Stimulated activated CD4-positive, alpha-beta T cell treated with anti-CD3 and anti-CD28 coated beads, Interleukin-4, amount 100 ng/mL, for 4 hours (primary cell): ENCODE measurements around the gene ZBTB16.

Experiments
- DNase-seq, 2 experiments: peaks; one replicate each; pipeline ENCODE4 v3.0.0-alpha.2; 2020

ZBTB16 gene

DNA sequence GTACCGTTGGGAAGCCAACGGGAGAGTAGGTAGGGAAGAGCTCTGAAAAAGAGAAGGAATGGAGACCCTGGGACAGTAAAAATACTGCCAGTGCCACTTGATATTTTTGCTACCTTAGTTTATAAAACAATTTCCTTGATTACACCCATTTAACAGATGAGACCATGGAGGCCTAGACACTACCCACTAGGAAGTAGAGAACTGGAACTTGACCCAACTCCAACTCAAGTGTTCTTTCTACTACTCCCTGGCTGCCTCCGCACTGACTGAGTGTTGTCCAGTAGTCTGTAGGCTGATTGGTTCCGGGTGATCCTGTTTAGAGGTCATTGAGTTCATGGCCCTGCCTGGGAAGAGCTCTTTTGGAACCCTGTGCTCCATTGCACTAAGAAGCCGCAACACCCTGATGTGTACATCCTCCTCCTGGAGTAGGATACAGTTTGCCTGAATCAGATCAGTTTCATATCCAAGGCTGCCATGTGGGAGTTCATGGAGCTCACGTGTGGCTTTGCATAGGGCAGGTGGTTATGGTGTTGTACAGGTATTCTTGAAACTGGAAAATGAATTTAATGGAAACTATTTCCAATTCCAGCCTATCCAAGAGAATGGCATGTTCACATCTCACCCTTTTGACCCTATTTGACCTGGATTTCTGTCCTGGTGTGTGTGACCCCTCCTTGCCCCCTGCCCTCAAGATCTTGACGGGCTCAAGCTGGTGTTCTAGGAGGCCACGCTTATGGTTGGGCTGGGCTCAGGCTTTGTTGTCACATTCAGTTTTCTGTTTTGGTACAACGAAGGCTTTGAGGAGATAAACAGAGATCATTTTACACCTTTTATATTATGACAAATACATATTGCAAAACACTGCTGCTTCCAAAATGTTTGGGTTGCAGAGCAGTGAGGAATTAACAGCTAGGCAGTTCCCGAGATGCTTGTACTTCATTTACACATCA is 134.5 kb downstream of the ZBTB16 start:
- DNase-seq = no peak

GRCh38 chr11:114194702-114195101 is 135.2 kb downstream of the ZBTB16 start:
- DNase-seq = no peak

DNA sequence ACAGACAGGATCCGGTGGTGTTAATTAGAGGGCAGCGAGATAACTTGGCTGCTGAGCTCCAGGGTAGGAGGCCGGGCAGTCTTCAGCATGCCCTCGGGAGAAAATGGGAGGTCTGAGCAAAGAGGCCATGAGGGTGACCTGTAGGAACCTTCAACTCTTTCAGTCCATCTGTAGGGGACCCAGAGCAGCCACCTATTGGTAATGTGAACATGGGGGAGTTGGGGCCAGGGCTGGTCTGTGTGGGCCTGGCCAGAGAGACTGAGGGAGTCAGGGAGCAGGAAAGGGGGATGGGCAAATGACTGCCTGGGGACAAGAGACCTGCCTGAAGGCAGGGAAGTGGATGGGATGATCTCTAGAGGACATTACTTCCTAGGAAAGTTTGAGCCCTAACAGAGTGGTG is 135.6 kb downstream of the ZBTB16 start:
- no peak for DNase-seq

DNA sequence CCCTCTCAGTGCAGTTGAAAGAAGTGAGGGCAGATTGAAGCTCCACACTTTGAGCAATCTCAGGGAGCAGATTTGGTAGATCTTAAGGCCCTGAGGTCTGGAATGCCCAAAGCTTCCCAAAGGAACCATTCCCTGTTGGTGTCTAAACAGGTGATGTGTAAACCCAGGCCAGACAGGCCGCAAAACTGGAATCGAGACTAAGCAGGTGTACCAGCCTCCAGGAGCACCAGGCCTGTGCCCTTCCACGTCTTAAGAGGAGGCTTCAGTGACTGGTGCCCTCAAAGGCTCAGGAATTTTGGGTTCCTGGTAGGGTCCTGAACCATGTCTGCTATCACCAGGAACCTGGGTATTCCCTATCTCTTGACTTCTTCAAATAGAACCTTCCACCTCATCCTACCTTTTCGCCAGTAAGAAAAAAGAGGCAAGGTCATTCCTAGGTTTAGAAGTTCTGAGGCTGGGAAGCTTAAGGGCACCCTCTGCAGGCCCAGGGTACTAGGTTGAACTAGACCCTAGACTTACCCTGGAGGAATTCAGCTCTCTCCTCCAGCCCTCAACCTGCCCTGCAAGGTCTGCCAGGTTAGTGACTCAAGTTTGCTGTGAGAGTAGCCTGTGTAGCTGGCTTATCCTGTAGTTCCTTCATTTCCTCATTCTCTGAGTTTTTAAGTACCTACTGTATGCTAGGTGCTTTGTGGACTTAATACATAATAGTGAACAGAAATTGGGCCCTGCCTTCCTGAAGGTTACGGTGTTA is 136.6 kb downstream of the ZBTB16 start:
- no peak for DNase-seq

DNA sequence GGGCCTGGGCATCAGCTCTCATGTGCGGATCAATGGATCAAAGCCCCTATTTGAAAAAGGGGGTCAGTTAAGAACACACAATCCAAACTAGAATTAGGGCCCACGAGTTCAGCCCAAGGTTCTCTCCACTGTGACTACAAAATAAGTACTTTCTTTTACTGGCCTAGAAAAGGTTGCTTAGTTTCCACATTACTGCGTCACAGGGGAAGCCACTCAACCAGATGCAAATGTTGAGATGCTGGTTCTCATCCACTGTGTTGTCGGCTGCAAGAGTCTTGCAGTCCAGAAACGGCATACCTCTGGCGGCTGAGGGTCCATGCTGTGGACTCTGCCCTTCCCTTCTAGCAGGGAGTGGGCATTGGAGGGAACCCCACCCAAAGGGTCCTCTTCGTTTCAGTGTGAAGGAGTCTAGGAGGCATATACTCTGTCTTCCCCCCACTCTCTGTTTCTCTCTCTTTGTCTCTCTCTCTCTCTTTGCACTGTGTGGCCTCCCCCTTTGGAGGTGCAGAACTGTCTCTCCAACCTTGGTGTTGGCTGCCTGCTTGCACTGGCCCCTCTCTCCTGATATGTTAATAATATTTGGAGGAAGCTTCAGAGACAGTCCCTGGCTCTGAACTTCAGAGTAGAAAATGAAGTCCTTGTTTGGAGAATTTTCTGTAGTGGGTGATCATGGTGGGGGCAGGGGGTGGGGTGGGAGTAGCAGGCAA is 137.6 kb downstream of the ZBTB16 start:
- DNase-seq = no peak

- no peak for DNase-seq
These were observed 138.4 kb downstream of the ZBTB16 start for GRCh38 chr11:114197799-114198500.

GRCh38 chr11:114199051-114199450 is 139.5 kb downstream of the ZBTB16 start:
- no peak for DNase-seq

DNA sequence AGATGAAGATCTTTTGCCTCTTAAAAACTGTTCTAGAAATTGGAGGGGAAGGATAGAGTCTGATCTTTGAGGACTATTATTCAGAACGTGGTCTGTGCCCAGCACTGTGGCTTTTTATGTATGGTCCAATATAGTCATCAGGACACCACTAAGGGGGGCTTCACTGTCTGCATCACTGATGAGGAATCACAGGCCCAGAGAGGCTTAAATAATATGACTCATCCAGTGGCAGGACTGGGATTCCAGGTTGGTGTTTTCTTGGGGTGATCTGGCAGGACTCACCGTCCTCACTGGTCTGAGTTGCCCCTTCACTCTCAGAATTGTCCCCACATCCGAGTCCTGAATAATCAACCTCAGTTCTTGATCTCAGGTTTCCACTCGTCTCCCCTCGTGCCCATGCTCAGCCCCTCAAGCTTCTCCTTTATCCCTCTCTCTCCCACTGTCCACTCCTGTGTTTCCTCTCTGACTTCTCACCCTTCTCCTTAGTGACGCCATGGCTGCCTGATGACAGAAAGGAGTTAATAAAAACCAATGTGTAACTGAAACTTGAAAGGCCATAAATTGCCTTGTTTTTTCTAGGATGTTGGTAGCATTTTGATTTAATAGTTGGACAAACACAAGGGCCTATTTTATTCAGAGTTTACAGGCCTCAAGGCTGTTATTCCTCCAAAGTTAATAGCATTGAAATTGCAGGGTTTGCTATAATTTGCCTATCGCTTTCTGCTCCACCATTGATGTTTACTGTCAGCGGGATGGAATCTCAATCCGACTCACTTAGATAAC is 141.0 kb downstream of the ZBTB16 start:
- DNase-seq = no peak

DNA sequence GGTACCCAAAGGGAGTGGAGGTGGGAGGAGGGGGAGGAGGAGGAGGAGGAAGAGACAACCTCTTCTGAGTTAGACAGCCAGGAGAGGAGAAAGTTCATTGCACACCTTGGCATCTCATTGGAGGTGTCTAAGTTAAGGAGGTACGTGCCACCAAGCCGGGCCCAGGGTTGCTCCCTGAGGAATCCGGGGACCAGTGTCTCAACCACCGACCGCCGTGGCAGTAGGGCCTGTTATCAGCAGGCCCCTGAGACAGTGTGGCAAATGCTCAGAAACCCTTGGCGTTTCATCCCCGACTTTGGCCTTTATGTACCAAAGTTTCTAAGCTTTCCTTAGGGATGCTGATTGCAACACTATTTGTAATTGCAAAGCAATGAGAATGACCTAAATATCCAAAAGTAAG is 141.7 kb downstream of the ZBTB16 start:
- DNase-seq = no peak

GRCh38 chr11:114202011-114202609 is 142.6 kb downstream of the ZBTB16 start:
- DNase-seq = no peak

GRCh38 chr11:114207096-114207495 is 147.6 kb downstream of the ZBTB16 start:
- no peak for DNase-seq

DNA sequence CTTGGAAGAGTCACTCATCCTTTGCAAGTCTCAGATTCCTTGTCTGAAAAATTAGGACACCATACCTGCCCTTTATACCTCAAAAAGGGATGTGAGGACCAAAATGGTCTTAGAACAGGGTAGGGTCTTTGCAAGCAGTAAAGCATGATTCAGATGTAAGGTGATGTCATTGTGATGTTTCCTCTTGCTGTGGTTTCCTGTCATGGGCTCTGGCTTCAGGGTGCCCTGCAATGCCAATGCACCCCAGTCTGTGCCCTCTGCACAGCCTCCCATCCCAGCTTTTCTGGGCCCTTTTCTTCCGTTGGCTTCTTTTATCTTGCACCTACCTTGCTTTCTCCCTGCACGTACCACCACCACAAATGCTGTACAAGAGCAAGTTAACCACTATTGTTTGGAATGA is 148.9 kb downstream of the ZBTB16 start:
- peak in 1 of 2 experiments; percentile 22 for DNase-seq

DNA sequence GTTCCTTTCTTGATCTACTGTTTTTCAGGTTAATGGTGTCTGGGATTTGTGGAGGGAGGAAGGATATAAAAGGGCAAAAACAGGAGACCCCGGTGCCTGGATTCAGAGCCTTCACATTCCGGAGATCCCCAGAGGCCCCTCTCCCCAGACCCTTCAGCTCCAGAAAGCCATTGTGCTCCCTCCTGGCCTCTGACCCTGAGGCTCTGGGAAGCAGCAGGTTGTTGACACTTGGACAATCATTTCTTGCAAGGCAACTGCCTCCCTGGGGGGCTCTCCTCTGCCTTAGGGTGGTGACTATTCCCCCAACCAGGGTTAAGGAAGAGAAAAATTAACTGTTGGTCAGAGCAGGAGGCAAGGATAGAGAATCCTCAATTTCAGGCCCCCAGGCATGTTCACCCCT is 149.8 kb downstream of the ZBTB16 start:
- no peak for DNase-seq

DNA sequence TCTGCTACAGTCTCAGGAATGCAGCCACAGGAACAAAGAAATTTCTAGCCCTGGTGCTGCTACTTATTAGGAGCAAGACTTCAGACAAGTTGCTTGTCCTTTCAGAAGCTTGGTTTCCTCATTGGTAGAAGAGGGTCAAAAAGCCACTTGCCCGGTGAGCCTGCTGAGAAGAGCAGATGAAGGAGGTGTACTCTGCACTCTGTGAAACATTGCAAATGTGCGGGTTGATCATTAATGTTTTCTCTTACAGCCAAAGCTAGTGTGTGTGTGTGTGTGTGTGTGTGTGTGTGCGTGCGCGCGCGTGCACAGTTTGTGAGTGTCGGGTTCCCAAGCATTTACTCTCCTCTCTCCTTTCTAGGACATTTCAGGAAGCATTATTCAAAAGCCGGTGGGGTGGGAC is 150.4 kb downstream of the ZBTB16 start:
- DNase-seq = no peak

- DNase-seq = no peak
These were observed 152.1 kb downstream of the ZBTB16 start for GRCh38 chr11:114211444-114212121.

DNA sequence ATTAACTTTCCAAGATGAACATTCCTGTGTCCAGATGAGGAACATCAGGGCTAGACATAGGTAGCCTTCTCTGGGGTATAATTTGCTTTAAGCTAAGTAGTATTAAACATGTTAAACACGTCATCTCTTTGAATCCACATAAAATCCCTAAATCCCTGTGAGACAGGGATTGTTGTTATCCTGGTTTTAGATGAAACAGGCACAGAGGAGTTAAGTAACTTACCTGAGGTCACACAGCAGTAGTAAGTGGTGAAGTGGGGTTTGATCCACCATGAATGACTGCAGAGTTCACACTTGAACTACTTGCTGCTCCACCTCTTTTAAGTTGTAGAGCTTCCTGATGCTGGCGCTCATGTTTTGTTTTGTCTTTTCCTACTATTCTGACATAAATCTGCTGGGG is 154.1 kb downstream of the ZBTB16 start:
- DNase-seq = no peak

GRCh38 chr11:114215428-114215827 is 155.9 kb downstream of the ZBTB16 start:
- no peak for DNase-seq

GRCh38 chr11:114215871-114216795 is 156.6 kb downstream of the ZBTB16 start:
- DNase-seq = no peak

- no peak for DNase-seq
These were observed 157.3 kb downstream of the ZBTB16 start for GRCh38 chr11:114216796-114217180.

GRCh38 chr11:114218508-114218907 is 159.0 kb downstream of the ZBTB16 start:
- DNase-seq = no peak
